Neutrophil (primary cell): Measurements from ENCODE around the gene NPR1.

ENCODE experiments used
- H3K27ac ChIP-seq: fragments of 200-600 bp; sonication (generic); 2 replicates; pipeline ENCODE4 v1.5.1; 2016; ENCODE audit warnings: mild to moderate bottlenecking, moderate library complexity
- H3K27me3 ChIP-seq: fragments of 200-600 bp; sonication (generic); 2 replicates; pipeline ENCODE4 v1.6.0; 2016; ENCODE audit warnings: mild to moderate bottlenecking
- H3K36me3 ChIP-seq: fragments of 200-600 bp; sonication (generic); 2 replicates; pipeline ENCODE4 v1.5.1; 2017
- H3K4me1 ChIP-seq, 2 experiments: fragments of 200-600 bp in 1 of 2; sonication (generic) in 1 of 2; 1 replicate in 1 of 2; 2 replicates in 1 of 2; pipeline versions ENCODE4 v1.5.1 to v1.6.1; 2013 to 2016; ENCODE audit warnings: low read depth in 1 of 2, low read length in 1 of 2, mild to moderate bottlenecking in 1 of 2, moderate library complexity in 1 of 2; ENCODE audit not compliant: control insufficient read depth in 1 of 2, insufficient read depth in 1 of 2
- H3K4me3 ChIP-seq, 2 experiments: fragments of 200-600 bp in 1 of 2; sonication (generic) in 1 of 2; 1 replicate in 1 of 2; 2 replicates in 1 of 2; pipeline ENCODE4 v1.5.1; 2013 to 2016; ENCODE audit warnings: low read depth in 1 of 2, low read length in 1 of 2, mild to moderate bottlenecking in 1 of 2, moderate library complexity in 1 of 2
- H3K9me3 ChIP-seq: fragments of 200-600 bp; sonication (generic); 2 replicates; pipeline ENCODE4 v1.5.1; 2016
- TF ChIP-seq, protein P1 (sequence below): fragments of 200-600 bp; sonication (generic); IDR thresholded peaks from 2 replicates; pipeline ENCODE4 v1.5.1; 2016; ENCODE audit warnings: antibody characterized with exemption

NPR1 gene

GRCh38 chr1:153693466-153693865 is 15.0 kb downstream of the NPR1 start:
- peaks cover 7 to 8% of the 10 kb centered on the region in 2 experiments for H3K4me1 ChIP-seq
- no peak overlapping the region for H3K27ac ChIP-seq
- no peaks in the 10 kb centered on the region for H3K9me3 ChIP-seq
- H3K27me3 ChIP-seq: no peaks in the 10 kb centered on the region
- H3K36me3 ChIP-seq: no peaks in the 10 kb centered on the region
- no peak overlapping the region for H3K4me3 ChIP-seq
- TF ChIP-seq, protein P1, sequence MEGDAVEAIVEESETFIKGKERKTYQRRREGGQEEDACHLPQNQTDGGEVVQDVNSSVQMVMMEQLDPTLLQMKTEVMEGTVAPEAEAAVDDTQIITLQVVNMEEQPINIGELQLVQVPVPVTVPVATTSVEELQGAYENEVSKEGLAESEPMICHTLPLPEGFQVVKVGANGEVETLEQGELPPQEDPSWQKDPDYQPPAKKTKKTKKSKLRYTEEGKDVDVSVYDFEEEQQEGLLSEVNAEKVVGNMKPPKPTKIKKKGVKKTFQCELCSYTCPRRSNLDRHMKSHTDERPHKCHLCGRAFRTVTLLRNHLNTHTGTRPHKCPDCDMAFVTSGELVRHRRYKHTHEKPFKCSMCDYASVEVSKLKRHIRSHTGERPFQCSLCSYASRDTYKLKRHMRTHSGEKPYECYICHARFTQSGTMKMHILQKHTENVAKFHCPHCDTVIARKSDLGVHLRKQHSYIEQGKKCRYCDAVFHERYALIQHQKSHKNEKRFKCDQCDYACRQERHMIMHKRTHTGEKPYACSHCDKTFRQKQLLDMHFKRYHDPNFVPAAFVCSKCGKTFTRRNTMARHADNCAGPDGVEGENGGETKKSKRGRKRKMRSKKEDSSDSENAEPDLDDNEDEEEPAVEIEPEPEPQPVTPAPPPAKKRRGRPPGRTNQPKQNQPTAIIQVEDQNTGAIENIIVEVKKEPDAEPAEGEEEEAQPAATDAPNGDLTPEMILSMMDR: no peak

GRCh38 chr1:153696741-153697140 is 18.3 kb downstream of the NPR1 start:
- Histone ChIP-seq H3K9me3 (no peaks in the 10 kb centered on the region), H3K36me3 (no peaks in the 10 kb centered on the region), H3K27me3 (no peaks in the 10 kb centered on the region), H3K4me3 (no peak overlapping the region), H3K4me1 (peaks cover 8% of the 10 kb centered on the region in 2 experiments), H3K27ac (no peak overlapping the region)
- TF ChIP-seq, protein P1: no peak

GRCh38 chr1:153697191-153698019 is 18.9 kb downstream of the NPR1 start:
- no peaks in the 10 kb centered on the region for H3K27me3 ChIP-seq
- H3K4me1 ChIP-seq: peaks cover 8% of the 10 kb centered on the region in 2 experiments
- H3K4me3 ChIP-seq: peak overlapping the region in 1 of 2 experiments; percentile 32
- TF ChIP-seq, protein P1: no peak
- no peak overlapping the region for H3K27ac ChIP-seq
- no peaks in the 10 kb centered on the region for H3K9me3 ChIP-seq
- H3K36me3 ChIP-seq: no peaks in the 10 kb centered on the region

DNA sequence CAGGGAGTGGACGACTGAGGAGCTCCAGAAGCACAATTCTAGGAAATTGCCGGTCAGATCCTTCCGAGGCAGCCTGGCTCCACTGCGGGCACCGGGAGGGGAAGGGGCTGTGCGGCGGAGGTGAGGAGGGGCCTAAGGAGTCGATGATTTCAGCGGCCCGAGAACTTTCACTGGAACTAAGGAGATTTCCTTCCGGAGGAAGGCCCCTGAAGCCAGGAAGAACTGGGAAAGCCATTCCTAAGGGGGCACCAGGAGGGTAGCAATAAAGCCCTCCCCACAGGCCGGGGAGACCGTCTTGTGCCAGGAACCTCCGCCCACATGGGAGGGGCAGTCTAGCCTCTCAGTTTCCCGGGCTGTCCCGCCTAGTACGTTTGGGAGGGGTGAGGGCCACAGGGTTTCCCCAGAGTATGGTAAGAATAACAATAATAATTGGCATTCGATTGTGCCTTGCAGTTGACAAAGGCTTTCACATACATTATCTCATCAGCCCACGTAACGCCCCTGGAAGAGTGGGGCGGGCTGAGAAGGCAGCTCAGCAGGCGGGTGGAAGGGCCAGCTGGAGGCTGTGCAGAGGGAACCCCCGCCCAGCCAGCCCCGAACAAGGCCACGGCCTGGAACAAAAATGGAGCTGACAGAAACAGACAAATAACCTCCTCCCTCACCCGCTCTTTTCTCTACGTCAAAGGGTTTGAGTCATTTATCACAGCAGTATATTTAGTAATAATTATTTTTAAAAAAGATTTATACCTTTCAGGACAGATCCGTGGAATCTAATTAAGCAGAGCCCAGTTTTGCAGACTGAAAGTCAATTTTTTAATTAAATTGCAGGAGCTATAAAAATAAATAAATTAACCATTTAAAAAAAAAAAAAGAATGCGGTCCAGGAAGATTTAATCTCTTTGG is 19.8 kb downstream of the NPR1 start:
- Histone ChIP-seq H3K36me3 (no peaks in the 10 kb centered on the region), H3K27me3 (no peaks in the 10 kb centered on the region), H3K4me3 (peak overlapping the region; percentile 7 to 32), H3K9me3 (no peaks in the 10 kb centered on the region), H3K27ac (no peak overlapping the region), H3K4me1 (peaks cover 8% of the 10 kb centered on the region in 2 experiments)
- TF ChIP-seq, protein P1: no peak

DNA sequence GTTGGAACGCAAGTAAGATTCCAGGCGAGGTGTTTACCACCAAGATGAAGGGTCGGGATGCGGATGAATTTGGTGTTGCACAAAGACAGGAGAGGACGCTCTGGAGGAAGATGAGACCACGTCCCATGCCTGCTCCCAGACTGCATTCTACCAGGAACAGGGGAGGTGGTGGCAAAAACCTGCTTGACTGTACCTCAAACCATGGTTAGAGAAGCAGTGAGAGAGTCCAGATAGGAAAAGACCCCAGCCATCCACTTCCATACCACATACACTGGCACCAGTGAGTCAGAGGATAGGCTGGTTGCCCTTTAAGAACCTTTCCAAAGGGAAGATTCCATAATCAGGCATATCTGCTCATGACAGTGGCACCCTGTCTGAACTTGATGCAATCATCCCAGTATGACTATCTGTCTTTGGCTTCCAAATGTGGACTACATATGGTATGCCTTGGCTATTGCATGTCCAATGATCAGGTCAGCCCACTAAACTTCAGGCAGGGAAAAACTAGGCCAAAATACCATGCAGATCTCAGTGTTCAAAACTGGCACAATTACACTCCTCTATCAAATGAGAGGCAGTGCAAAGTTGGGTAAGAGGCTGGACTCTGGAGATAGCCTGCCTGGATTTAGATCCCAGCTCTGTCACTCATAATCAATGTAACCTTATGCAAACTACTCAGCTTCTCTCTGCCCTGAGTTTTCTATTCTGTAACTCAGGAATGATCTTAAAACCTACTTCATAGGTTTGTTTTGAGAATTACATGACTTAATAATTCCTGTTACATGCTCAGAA is 20.6 kb downstream of the NPR1 start:
- TF ChIP-seq, protein P1: no peak
- H3K27me3 ChIP-seq: no peaks in the 10 kb centered on the region
- H3K4me1 ChIP-seq: peaks cover 8% of the 10 kb centered on the region in 2 experiments
- H3K9me3 ChIP-seq: no peaks in the 10 kb centered on the region
- no peak overlapping the region for H3K27ac ChIP-seq
- H3K4me3 ChIP-seq: no peak overlapping the region
- no peaks in the 10 kb centered on the region for H3K36me3 ChIP-seq
